Activated CD8-positive, alpha-beta T cell treated with anti-CD3 and anti-CD28 coated beads for 36 hours (primary cell): ENCODE measurements around the gene SBF2. TPM values are rescaled to one million over a fixed set of nuclear protein-coding genes. Genes with fewer than 3 reads are reported as not detected.

Experiments
- ATAC-seq: fragments of 200-7000 bp; cut with Tn5 transposase; one replicate; pipeline ENCODE4 v1.10.0; 2021; ENCODE audit warnings: mild to moderate bottlenecking, moderate library complexity
- CTCF ChIA-PET: fragments of 350-600 bp; sonication (Branson Sonifier 250); formaldehyde crosslinking; loops from one replicate; lab custom pipeline; 2021; ENCODE audit warnings: antibody characterized with exemption; lab: Charles Lee
- POLR2A ChIA-PET: fragments of 350-600 bp; sonication (Branson Sonifier 250); formaldehyde crosslinking; loops from one replicate; lab custom pipeline; 2021; ENCODE audit warnings: antibody characterized with exemption; lab: Charles Lee
- DNase-seq: peaks from one replicate; pipeline ENCODE4 v3.0.0-alpha.2; 2020
- H3K27ac Mint-ChIP-seq: one replicate; pipeline ENCODE4 v1.8.0; 2021; ENCODE audit warnings: mild to moderate bottlenecking, mixed read lengths
- H3K27me3 Mint-ChIP-seq: one replicate; pipeline ENCODE4 v1.8.0; 2021; ENCODE audit warnings: mixed read lengths
- H3K36me3 Mint-ChIP-seq: one replicate; pipeline ENCODE4 v1.8.0; 2021; ENCODE audit warnings: low read depth, mixed read lengths
- H3K4me1 Mint-ChIP-seq: one replicate; pipeline ENCODE4 v1.8.0; 2021; ENCODE audit warnings: low read depth, mixed read lengths
- H3K4me3 Mint-ChIP-seq: one replicate; pipeline ENCODE4 v1.8.0; 2021; ENCODE audit warnings: mild to moderate bottlenecking, moderate library complexity, mixed read lengths
- H3K9me3 Mint-ChIP-seq: one replicate; pipeline ENCODE4 v1.8.0; 2021; ENCODE audit warnings: mixed read lengths
- CTCF ChIP-seq: fragments of 200-600 bp; IDR thresholded peaks from one replicate; pipeline ENCODE4 v1.8.0; 2022; ENCODE audit warnings: antibody characterized with exemption, mild to moderate bottlenecking
- intact Hi-C: fragments of 100-400 bp; cut with micrococcal nuclease; formaldehyde crosslinking; loops from one replicate; pipeline ENCODE4 v1.10.0; 2022
- total RNA-seq, 2 experiments: library from RNA; stranded (reverse); gene quantifications; one replicate each; pipeline ENCODE4 v1.2.3, GENCODE V29; 2021

The SBF2 gene
- total RNA-seq, 2 experiments from 2014 or later = 10.0 to 11.0 TPM

DNA sequence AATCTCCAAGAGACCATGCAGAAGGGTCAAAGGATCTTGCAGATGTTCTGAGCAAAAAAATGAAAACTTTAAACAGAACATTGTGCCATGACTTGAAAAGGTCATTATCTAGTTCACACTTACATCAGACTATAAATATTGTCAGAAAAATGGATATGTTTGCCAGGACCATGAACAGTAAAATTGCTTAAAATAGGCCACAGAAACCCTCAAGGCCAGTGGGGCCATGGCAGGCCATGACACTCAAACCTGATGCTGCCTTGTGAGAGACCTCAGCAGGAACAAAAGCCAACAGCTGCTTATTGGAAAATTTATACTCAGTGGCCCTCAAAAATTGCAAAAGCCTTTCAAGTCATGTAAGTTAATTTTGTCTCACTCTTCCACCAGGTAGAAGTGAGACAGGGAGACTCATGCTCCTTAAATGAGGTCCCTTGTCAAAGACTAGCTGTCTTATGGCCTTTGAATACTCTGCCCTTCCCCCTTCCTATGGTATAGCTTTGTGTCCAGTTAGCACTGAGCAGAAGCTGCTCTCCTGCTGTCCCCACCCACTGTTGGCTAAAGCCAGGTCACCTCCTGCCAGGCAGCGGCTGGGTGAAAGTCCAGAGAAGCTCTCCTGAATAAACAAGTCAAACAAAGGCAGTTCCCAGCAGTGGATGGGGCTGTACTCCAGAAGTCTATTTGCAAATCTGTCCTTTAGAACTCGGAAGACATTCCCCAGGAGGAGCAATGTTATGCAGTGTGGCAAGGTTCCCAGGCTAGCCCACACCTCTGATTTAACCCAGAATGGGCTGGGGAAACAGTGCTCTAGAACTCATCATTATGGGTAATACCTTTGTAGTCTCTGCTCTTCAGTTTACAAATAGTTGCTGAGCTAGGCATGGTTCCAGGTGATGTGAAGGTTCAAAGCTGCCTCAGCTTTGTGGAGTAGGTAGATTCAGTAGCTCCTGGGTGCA lies 32.3 kb upstream of the SBF2 start:
- ChIA-PET CTCF (interaction anchor here (1.2 to 5.9 kb wide), 6 partner anchors 16 to 567 kb away, joined by 3 to 37 read pairs (median 3); no protein-coding TSS in a partner anchor), POLR2A (interaction anchor here (1.6 kb wide), 1 partner anchor 567 kb away, joined by 4 read pairs; no protein-coding TSS in a partner anchor)

DNA sequence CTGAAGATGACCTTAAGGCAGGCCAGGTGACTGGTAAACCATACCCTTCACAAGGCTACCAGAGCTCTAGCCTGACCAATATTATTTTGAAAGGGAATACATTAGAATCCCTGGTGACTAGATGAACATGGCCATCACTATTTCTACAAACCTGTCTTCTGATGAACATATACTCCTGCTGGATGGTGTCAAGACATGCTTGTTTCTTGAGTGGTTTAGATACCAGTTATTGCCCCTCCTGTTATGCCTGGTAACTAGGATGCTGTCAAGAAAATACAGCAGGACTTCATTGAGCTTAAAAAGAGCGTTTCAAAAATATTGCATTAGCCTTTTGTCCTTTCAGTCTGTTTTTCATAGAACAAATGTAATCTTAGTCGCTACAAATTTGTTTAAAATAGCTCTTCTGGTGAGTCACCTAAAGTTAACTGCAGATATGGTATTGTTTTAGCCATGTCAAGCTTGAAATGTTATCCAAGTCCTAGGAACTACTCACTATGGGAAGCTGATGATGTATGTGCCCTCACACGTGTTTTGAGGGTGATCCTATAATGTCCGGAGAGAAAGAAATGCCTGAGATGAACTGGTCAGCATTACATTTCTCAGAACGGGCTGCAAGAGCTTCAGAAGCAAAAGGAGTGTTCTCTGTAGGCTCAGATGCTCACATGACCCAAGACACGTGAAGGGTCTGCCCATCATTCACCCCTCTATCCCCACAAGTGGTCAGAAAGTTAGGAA lies 31.4 kb upstream of the SBF2 start:
- ChIA-PET CTCF (interaction anchor here (1.0 to 5.9 kb wide), 9 partner anchors 15 to 566 kb away, joined by 3 to 37 read pairs (median 6); no protein-coding TSS in a partner anchor), POLR2A (no interaction called here)
- H3K4me3 Mint-ChIP-seq = no peak overlapping the region
- no peak for ATAC-seq
- H3K27me3 Mint-ChIP-seq = peaks cover 9% of the 10 kb centered on the region
- no peaks in the 10 kb centered on the region for H3K36me3 Mint-ChIP-seq
- DNase-seq = no peak
- H3K27ac Mint-ChIP-seq = no peak overlapping the region
- TF ChIP-seq CTCF = no peak
- intact Hi-C loops = loop anchor here (10.0 kb wide), 1 partner anchor 351 kb away; no protein-coding TSS in a partner anchor
- H3K4me1 Mint-ChIP-seq = peaks cover 13% of the 10 kb centered on the region
- no peaks in the 10 kb centered on the region for H3K9me3 Mint-ChIP-seq

More for the DNA sequence above, 32.3 kb upstream of the SBF2 start:
- DNase-seq (no peak), ATAC-seq (no peak)
- no peaks in the 10 kb centered on the region for H3K36me3 Mint-ChIP-seq
- peaks cover 9% of the 10 kb centered on the region for H3K27me3 Mint-ChIP-seq
- no peak overlapping the region for H3K4me3 Mint-ChIP-seq
- H3K4me1 Mint-ChIP-seq = peaks cover 13% of the 10 kb centered on the region
- intact Hi-C loops = loop anchor here (10.0 kb wide), 1 partner anchor 351 kb away; no protein-coding TSS in a partner anchor
- H3K27ac Mint-ChIP-seq = no peak overlapping the region
- no peak for TF ChIP-seq CTCF
- no peaks in the 10 kb centered on the region for H3K9me3 Mint-ChIP-seq

GRCh38 chr11:10324474-10324873 lies 30.5 kb upstream of the SBF2 start:
- POLR2A ChIA-PET = no interaction called here
- intact Hi-C loops = loop anchor here (10.0 kb wide), 1 partner anchor 350 kb away; no protein-coding TSS in a partner anchor
- CTCF ChIA-PET = interaction anchor here (0.8 to 5.9 kb wide), 15 partner anchors 15 to 789 kb away, joined by 3 to 37 read pairs (median 6); no protein-coding TSS in a partner anchor
- Mint-ChIP-seq H3K36me3 (no peaks in the 10 kb centered on the region), H3K9me3 (no peaks in the 10 kb centered on the region), H3K4me1 (peaks cover 13% of the 10 kb centered on the region), H3K4me3 (no peak overlapping the region), H3K27me3 (peaks cover 9% of the 10 kb centered on the region), H3K27ac (no peak overlapping the region)
- no peak for TF ChIP-seq CTCF
- no peak for DNase-seq
- ATAC-seq = no peak

DNA sequence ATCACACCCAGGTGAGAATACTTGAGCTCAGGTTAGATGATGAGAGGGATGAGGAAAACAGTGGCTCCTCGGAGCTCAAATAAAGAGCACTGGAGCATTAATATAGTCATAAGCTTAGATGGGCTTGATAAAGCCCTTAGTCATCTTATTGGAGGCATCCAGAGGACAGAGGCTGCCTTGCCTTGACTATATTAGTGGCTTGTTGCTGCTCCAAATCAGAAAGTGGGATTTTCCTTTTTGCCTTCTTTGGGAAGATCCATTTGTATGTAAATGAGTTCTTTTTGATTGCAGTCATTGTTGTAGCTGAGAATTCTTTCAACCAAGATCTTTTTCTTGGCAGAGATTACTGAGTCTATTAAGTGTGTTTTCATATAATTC lies 29.8 kb upstream of the SBF2 start:
- DNase-seq = no peak
- Mint-ChIP-seq H3K27me3 (peaks cover 9% of the 10 kb centered on the region), H3K9me3 (no peaks in the 10 kb centered on the region), H3K4me1 (peaks cover 13% of the 10 kb centered on the region), H3K27ac (peak overlapping the region; percentile 86), H3K36me3 (no peaks in the 10 kb centered on the region), H3K4me3 (no peak overlapping the region)
- no peak for TF ChIP-seq CTCF
- ChIA-PET CTCF (interaction anchor here (0.7 to 5.9 kb wide), 17 partner anchors 8 to 817 kb away, joined by 3 to 37 read pairs (median 4); no protein-coding TSS in a partner anchor), POLR2A (interaction anchor here (1.0 kb wide), 1 partner anchor 564 kb away, joined by 3 read pairs; no protein-coding TSS in a partner anchor)
- no peak for ATAC-seq
- intact Hi-C loops = loop anchor here (2.0 to 10.0 kb wide), 2 partner anchors 115 to 349 kb away; no protein-coding TSS in a partner anchor
